K562 (cell line): ENCODE data around the gene CAVIN1. TPM values are rescaled to one million over a fixed set of nuclear protein-coding genes. Genes with fewer than 3 reads are reported as not detected.

Source experiments
- ARHGAP35 ChIP-seq: fragments of 450-650 bp; IDR thresholded peaks from 2 replicates; pipeline ENCODE4 v1.6.1; 2018; ENCODE audit not compliant: partially characterized antibody
- CC2D1A ChIP-seq: fragments of 450-650 bp; IDR thresholded peaks from 2 replicates; pipeline ENCODE4 v1.6.1; 2017; ENCODE audit warnings: mild to moderate bottlenecking
- CEBPG ChIP-seq, 3 experiments: fragments of 200-800 bp in 1 of 3; sonication (Bioruptor generic) in 1 of 3; sonication (generic) in 1 of 3; formaldehyde crosslinking in 1 of 3; IDR thresholded peaks in 2 of 3; conservative IDR thresholded peaks in 1 of 3; 2 replicates each; pipeline versions ENCODE4 v1.6.1 to v1.8.0; 2016 to 2022; ENCODE audit warnings: missing compliant biosample characterization in 2 of 3, missing genetic modification characterization in 2 of 3, mild to moderate bottlenecking in 1 of 3, missing genetic modification reagents in 1 of 3
- CXXC5 ChIP-seq: fragments of 250-450 bp; sonication (Bioruptor Pico); IDR thresholded peaks from 2 replicates; pipeline ENCODE4 v1.8.0; 2022; ENCODE audit warnings: inconsistent platforms, mild to moderate bottlenecking, moderate library complexity
- DPF2 ChIP-seq: fragments of 450-650 bp; IDR thresholded peaks from 2 replicates; pipeline ENCODE4 v1.6.1; 2016
- ESRRB ChIP-seq: fragments of 250-450 bp; sonication (Bioruptor Pico); IDR thresholded peaks from 2 replicates; pipeline ENCODE4 v1.5.0; 2020; ENCODE audit warnings: mild to moderate bottlenecking, moderate library complexity, borderline replicate concordance
- FOXK1 ChIP-seq: sonication (generic); formaldehyde crosslinking; IDR thresholded peaks from 2 replicates; pipeline ENCODE4 v1.8.0; 2022; ENCODE audit warnings: missing genetic modification reagents, mild to moderate bottlenecking, borderline replicate concordance
- IRF1 ChIP-seq: sonication (generic); formaldehyde crosslinking; IDR thresholded peaks from 2 replicates; pipeline ENCODE4 v1.8.0; 2022; ENCODE audit warnings: missing genetic modification reagents, mild to moderate bottlenecking, borderline replicate concordance
- KDM1A ChIP-seq, 2 experiments: fragments of 450-650 bp; IDR thresholded peaks; 2 replicates each; pipeline ENCODE4 v1.6.1; 2016; ENCODE audit warnings: mild to moderate bottlenecking in 2 of 2
- KLF10 ChIP-seq: fragments of 250-450 bp; sonication (Bioruptor Pico); IDR thresholded peaks from 2 replicates; pipeline ENCODE4 v1.6.1; 2021; ENCODE audit warnings: matching md5 sums
- MAFG ChIP-seq: fragments of 450-650 bp; conservative IDR thresholded peaks from 2 replicates; pipeline ENCODE4 v1.6.1; 2016; ENCODE audit warnings: missing genetic modification characterization, missing compliant biosample characterization
- MEIS2 ChIP-seq: fragments of 450-650 bp; IDR thresholded peaks from 2 replicates; pipeline ENCODE4 v1.6.1; 2014; ENCODE audit warnings: mild to moderate bottlenecking; ENCODE audit not compliant: partially characterized antibody
- MYBL2 ChIP-seq, 2 experiments: fragments of 450-650 bp in 1 of 2; sonication (generic) in 1 of 2; formaldehyde crosslinking in 1 of 2; IDR thresholded peaks; 2 replicates each; pipeline versions ENCODE4 v1.6.1 to v1.8.1; 2017 to 2022; ENCODE audit warnings: borderline replicate concordance in 1 of 2, inconsistent platforms in 1 of 2, low read depth in 1 of 2, mild to moderate bottlenecking in 1 of 2, missing genetic modification reagents in 1 of 2, moderate library complexity in 1 of 2
- SNIP1 ChIP-seq: fragments of 450-650 bp; IDR thresholded peaks from 2 replicates; pipeline ENCODE4 v1.7.1; 2017; ENCODE audit warnings: low read depth, mild to moderate bottlenecking
- SOX6 ChIP-seq: fragments of 450-650 bp; IDR thresholded peaks from 2 replicates; pipeline ENCODE4 v1.6.1; 2014; ENCODE audit warnings: mild to moderate bottlenecking
- TCF15 ChIP-seq: fragments of 250-450 bp; sonication (Bioruptor Pico); IDR thresholded peaks from 2 replicates; pipeline ENCODE4 v1.8.0; 2022; ENCODE audit warnings: moderate library complexity, mild to moderate bottlenecking, inconsistent platforms
- XRCC3 ChIP-seq: fragments of 450-650 bp; IDR thresholded peaks from 2 replicates; pipeline ENCODE4 v1.6.1; 2017; ENCODE audit warnings: mild to moderate bottlenecking, moderate library complexity
- ZNF134 ChIP-seq: fragments of 250-450 bp; sonication (Bioruptor Pico); conservative IDR thresholded peaks from 2 replicates; pipeline ENCODE4 v1.4.0; 2020
- ZNF146 ChIP-seq: IDR thresholded peaks from one replicate; pipeline ENCODE4 v1.6.1; 2018; ENCODE audit warnings: missing compliant biosample characterization; ENCODE audit not compliant: unreplicated experiment
- ZNF518B ChIP-seq: fragments of 250-450 bp; sonication (Bioruptor Pico); IDR thresholded peaks from 2 replicates; pipeline ENCODE4 v1.5.0; 2021; ENCODE audit warnings: mild to moderate bottlenecking, moderate library complexity
- ZNF561 ChIP-seq: fragments of 450-650 bp; formaldehyde crosslinking; conservative IDR thresholded peaks from 2 replicates; pipeline ENCODE4 v1.4.0; 2020; ENCODE audit warnings: mild to moderate bottlenecking, moderate library complexity
- ZNF586 ChIP-seq: fragments of 450-650 bp; formaldehyde crosslinking; conservative IDR thresholded peaks from 2 replicates; pipeline ENCODE4 v1.4.0; 2020; ENCODE audit warnings: mild to moderate bottlenecking, moderate library complexity
- ZNF644 ChIP-seq: fragments of 200-800 bp; sonication (Bioruptor generic); IDR thresholded peaks from 2 replicates; pipeline ENCODE4 v1.6.1; 2016; ENCODE audit warnings: low read depth, missing genetic modification characterization, missing compliant biosample characterization
- ZNF764 ChIP-seq: fragments of 250-450 bp; sonication (Bioruptor Pico); IDR thresholded peaks from 2 replicates; pipeline ENCODE4 v1.4.0; 2020; ENCODE audit warnings: low read depth, mild to moderate bottlenecking, moderate library complexity
- ZNF830 ChIP-seq: fragments of 250-450 bp; sonication (Bioruptor Pico); IDR thresholded peaks from 2 replicates; pipeline ENCODE4 v1.5.0; 2021; ENCODE audit warnings: mild to moderate bottlenecking
- polyA plus RNA-seq, 8 experiments: library from polyadenylated mRNA; depleted of rRNA in 4 of 8; stranded (reverse) in 5 of 8; unstranded in 3 of 8; fragments of >200 nt; fragmentation: Nextera tagmentation in 2 of 8; fragmentation: Illumina TruSeq in 1 of 8; extraction: Ambion mirVana in 2 of 8; extraction: Trizol in 1 of 8; gene quantifications; 2 replicates each; pipeline versions ENCODE4 v1.2.1 to v1.2.3, GENCODE V29; 2011 to 2014; ENCODE audit warnings: inconsistent platforms in 1 of 8, missing spikeins in 1 of 8
- total RNA-seq, 7 experiments: library from RNA; depleted of rRNA in 6 of 7; stranded (reverse); fragments of >200 nt in 6 of 7; fragmentation: Illumina TruSeq in 2 of 7; extraction: Trizol in 2 of 7; gene quantifications; 2 replicates each; pipeline versions ENCODE4 v1.2.1 to v1.2.3, GENCODE V29; 2011 to 2021; ENCODE audit warnings: low replicate concordance in 1 of 7

The CAVIN1 gene
- total and polyA plus RNA-seq, 9 of the 15 experiments (the other 6 are each of a cell fraction or from before 2014, with no cell fraction given): 6.8 to 162 (median 74.5) TPM

- TF ChIP-seq ZNF518B (CRISPR knock-in tag) (no peak), KDM1A (IDR thresholded peaks at IDR 0.05) (peak; percentile 75 to 87), CEBPG (CRISPR knock-in tag; IDR thresholded peaks at IDR 0.05) (peak; percentile 52; the same call in 1 of the 2 replicates), CEBPG (tag; conservative IDR thresholded peaks at IDR 0.05 in 1 of 2, IDR thresholded peaks at IDR 0.05 in 1 of 2) (peak; percentile 92 to 96), FOXK1 (CRISPR knock-in tag) (no peak), MEIS2 (peak; percentile 95), KLF10 (no peak), ZNF134 (CRISPR knock-in tag) (no peak), SNIP1 (no peak), ZNF586 (CRISPR knock-in tag) (no peak), CC2D1A (peak; percentile 34; the same call in 1 of the 2 replicates), ZNF146 (no peak), SOX6 (0 out of 2 replicates have a peak, but pooled peaks have one; percentile 32), DPF2 (peak; percentile 95), ZNF764 (CRISPR knock-in tag) (no peak), MYBL2 (IDR thresholded peaks at IDR 0.05; ENCODE audit: low read depth) (no peak), MYBL2 (CRISPR knock-in tag; IDR thresholded peaks at IDR 0.05; ENCODE audit: borderline replicate concordance) (no peak), ARHGAP35 (no peak), ESRRB (no peak), CXXC5 (0 out of 2 replicates have a peak, but pooled peaks have one; percentile 47), XRCC3 (no peak), ZNF561 (CRISPR knock-in tag) (no peak), MAFG (tag) (no peak), IRF1 (CRISPR knock-in tag) (no peak), ZNF830 (CRISPR knock-in tag) (no peak), ZNF644 (no peak), TCF15 (CRISPR knock-in tag) (no peak)
These were observed 33.4 kb upstream of the CAVIN1 start (continued) for GRCh38 chr17:42456223-42457106.
